ENCODE measurements around the gene CEACAM1. TPM values are rescaled to one million over a fixed set of nuclear protein-coding genes. Genes with fewer than 3 reads are reported as not detected.

CEACAM1 gene
- polyA plus RNA-seq, 1 donor from 2014 or later, result 0.12 TPM

- Histone ChIP-seq H3K36me3 (ENCODE audit: insufficient read depth, low read length) (no peaks in the 10 kb centered on the region), H2AFZ (ENCODE audit: low read depth, low read length) (no peak overlapping the region), H3K4me2 (ENCODE audit: low read length) (no peak overlapping the region), H3K9ac (ENCODE audit: low read length) (no peak overlapping the region), H3K27ac (ENCODE audit: low read length) (no peak overlapping the region), H4K20me1 (ENCODE audit: insufficient read depth) (no peaks in the 10 kb centered on the region), H3F3A (ENCODE audit: insufficient read depth, low read length, poor library complexity, severe bottlenecking) (no peaks in the 10 kb centered on the region), H3K9me3 (ENCODE audit: low read length) (no peaks in the 10 kb centered on the region), H3K9me2 (ENCODE audit: insufficient read depth, low read length) (no peaks in the 10 kb centered on the region), H3K4me3 (ENCODE audit: low read length) (no peak overlapping the region), H3K27me3 (ENCODE audit: insufficient read depth, low read depth, low read length) (no peaks in the 10 kb centered on the region), H3K79me2 (replicated peaks; ENCODE audit: insufficient read depth, low read length) (no peaks in the 10 kb centered on the region)
- TF ChIP-seq REST (IDR thresholded peaks at IDR 0.05; ENCODE audit: borderline replicate concordance), result no peak
- TF ChIP-seq SMC3 (conservative IDR thresholded peaks at IDR 0.05; ENCODE audit: poor library complexity), result no peak
- TF ChIP-seq CTCF (IDR thresholded peaks at IDR 0.05; ENCODE audit: poor library complexity, severe bottlenecking), result no peak
- TF ChIP-seq EP300 (conservative IDR thresholded peaks at IDR 0.05; ENCODE audit: poor library complexity, severe bottlenecking), result no peak
These were observed 68.4 kb downstream of the CEACAM1 start for GRCh38 chr19:42459926-42460325.

Small RNA genes lying within 50 kb of the gene (small RNA-seq; reads per million reads assigned to genes)
- gene RNU4-60P, result 0 reads per million in 3 experiments

Other genes starting within 250 kb of the CEACAM1 start
- gene PRR19, start 226.3 kb downstream of the CEACAM1 start, polyA plus RNA-seq, result 1.4 and 2.4 TPM in 2 replicates
- 727 and 741 TPM in 2 replicates for gene PAFAH1B3, start 225.9 kb downstream of the CEACAM1 start, polyA plus RNA-seq
- 30.9 and 35.3 TPM in 2 replicates for gene TMEM145, start 215.2 kb downstream of the CEACAM1 start, polyA plus RNA-seq
- 21.5 and 22.5 TPM in 2 replicates for gene MEGF8, start 202.8 kb downstream of the CEACAM1 start, polyA plus RNA-seq
- gene CNFN, start 138.2 kb downstream of the CEACAM1 start, polyA plus RNA-seq, result not detected in 2 replicates
- 19.1 and 24.7 TPM in 2 replicates for gene LIPE, start 101.1 kb downstream of the CEACAM1 start, polyA plus RNA-seq
- gene CXCL17, start 85.5 kb downstream of the CEACAM1 start, polyA plus RNA-seq, result not detected in 2 replicates
- not detected in 2 replicates for gene CEACAM8, start 66.4 kb upstream of the CEACAM1 start, polyA plus RNA-seq
- gene PSG3, start 212.0 kb upstream of the CEACAM1 start, polyA plus RNA-seq, result not detected in 2 replicates
- gene PSG8, start 237.2 kb upstream of the CEACAM1 start, polyA plus RNA-seq, result not detected in 2 replicates